NCI-H446 treated with DMSO at 0.1 percent for 48 hours (cell line): Measurements from ENCODE around the gene TBX15.

Experiments
- DNase-seq: peaks from one replicate; lab custom pipeline; 2025; lab: John Stamatoyannopoulos, UW

The TBX15 gene

DNA sequence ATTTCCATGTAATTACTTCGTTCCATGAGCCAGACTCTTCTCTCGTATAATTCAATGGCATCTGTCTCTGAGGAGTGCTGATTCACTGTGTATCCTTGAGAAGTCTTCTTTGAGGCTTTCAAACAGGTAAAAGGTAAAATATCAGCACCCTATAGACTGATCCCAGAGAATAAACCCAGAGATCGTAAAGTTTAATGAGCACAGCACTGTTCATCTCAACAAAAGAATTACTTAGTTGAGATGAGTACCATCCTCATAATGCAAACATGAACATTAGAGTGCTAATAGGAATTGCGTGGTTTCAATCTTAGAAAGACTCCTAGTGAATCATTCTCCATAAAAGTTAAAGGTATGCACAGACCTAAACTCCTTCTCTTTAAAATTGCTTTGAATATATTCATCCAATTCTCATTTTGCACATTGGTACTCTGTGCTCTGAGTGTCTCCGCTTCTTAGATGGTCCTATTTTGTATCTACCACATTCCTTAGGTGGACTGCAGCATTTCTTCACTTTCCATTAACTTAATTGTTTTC lies 97.2 kb downstream of the TBX15 start:
- no peak for DNase-seq

- no peak for DNase-seq
Measured at GRCh38 chr1:118884946-118885345, 103.2 kb downstream of the TBX15 start.

DNA sequence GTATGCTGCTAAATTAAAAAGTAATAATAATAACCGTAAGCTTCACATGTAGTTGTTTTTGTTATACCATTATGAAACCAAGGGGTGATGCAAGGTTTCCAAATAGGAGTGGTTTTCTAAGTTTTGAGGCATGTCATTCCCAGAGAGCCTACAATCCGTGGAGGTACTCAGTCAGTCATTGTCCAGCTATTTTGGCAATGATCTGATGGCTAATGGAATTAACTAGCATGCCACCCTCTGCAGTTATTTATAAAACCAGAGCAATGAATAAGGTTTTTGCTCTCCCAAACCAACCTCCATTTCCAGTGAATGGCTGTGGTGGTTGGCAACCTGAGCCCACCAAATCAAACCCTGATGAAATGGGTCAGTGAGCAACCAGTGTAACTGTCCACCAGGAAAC lies 106.4 kb downstream of the TBX15 start:
- DNase-seq: no peak

GRCh38 chr1:118878661-118879060 lies 109.5 kb downstream of the TBX15 start:
- no peak for DNase-seq

GRCh38 chr1:118877668-118878396 lies 110.3 kb downstream of the TBX15 start:
- no peak for DNase-seq

GRCh38 chr1:118871582-118872171 lies 116.5 kb downstream of the TBX15 start:
- no peak for DNase-seq

GRCh38 chr1:118868387-118868786 lies 119.8 kb downstream of the TBX15 start:
- no peak for DNase-seq

DNA sequence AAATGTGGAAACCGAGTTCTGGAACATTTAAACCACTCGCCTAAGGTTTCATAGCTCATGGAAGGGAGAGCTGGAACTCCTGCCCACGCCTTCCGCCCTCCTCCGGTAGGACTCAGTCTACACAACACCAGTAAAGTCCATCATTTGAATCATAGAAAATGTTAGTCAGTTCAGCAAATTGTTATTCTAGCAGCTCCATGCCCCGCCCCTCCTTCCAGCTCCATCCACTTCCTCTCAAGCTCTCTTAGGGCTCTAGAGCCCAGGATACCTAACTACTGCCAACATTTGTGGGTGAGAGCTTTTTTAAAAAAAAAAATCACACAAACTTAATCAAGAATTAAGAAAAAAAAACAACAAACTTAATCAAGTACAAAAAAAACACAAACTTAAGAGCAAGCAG lies 121.8 kb downstream of the TBX15 start:
- DNase-seq: no peak

GRCh38 chr1:118863688-118864087 lies 124.5 kb downstream of the TBX15 start:
- no peak for DNase-seq

GRCh38 chr1:118862755-118863154 lies 125.4 kb downstream of the TBX15 start:
- no peak for DNase-seq

DNA sequence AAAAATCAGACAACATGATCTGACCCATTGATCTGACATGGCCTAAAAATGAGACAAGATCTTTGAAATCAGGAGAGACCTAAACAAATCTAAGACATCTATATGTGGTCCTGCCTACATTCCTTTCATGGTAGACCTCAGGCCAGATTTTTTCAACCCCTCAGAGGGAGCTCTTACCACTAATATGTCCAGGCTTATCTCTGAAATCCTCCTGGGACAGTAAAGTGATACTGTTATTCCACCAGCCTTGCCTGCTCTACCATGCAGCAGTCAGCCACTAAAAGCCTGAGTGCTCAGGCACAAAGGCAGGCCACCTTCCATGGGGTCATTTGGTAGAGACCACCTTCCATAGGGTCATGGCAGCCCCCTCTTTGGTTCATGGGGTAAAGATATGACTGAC lies 126.9 kb downstream of the TBX15 start:
- DNase-seq: no peak

GRCh38 chr1:118859999-118860398 lies 128.1 kb downstream of the TBX15 start:
- DNase-seq: no peak

DNA sequence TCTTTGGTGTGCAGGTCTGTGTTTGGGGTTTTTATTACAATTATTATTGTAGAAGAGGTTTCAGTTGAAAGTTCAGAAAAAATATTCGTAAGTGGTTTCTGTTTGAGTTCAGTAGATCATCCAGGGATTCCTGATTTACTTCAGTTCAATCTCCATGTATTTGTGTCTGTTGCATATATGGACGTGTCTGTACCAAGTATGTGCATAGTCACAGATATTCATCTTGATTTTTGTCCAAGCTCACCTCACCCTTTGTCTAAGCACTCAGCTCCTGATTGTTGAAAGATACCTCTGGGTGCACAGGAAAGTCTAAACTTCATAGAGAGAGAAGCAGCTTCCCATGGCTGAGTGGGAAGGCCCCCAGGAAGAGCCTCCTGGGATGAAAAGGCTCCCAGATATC lies 141.7 kb downstream of the TBX15 start:
- DNase-seq: no peak

DNA sequence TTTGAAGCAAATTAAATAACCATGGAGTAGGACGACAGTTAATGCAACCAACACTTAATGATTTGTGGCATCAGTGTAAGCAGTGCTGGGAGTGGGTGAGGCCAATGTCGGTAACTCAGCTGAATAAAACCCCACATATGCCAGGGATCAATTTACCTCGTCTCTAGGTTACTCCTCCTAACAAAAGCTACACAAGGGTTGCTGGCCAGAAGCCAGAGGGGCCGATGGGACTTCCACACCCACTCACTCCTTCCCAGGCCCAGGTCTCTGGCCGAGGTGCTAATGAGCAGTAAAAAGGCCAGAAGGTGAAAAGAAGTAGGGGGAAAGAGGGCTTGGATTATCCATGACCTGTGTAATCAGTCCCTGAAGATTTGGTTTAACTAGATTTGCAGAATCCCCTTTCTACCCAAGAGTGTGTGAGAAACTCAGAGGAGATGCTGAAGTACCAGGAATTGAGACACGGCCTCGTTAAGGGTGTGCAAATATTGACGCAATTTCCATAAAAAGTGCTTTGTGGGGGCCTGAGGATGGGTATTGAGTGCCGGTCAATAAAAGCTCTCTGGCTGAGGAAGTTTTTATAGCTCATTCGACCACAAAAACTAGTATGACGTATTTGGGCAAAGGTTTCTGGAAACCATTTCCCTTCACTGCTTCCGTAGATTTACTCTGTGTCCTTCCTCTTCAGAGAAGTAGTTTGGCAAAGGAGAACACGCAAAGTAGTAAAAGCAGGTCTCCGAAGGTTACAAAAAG lies 145.5 kb downstream of the TBX15 start:
- DNase-seq: no peak

GRCh38 chr1:118841521-118841920 lies 146.6 kb downstream of the TBX15 start:
- no peak for DNase-seq
